Smooth muscle cell (in vitro differentiated cells): ENCODE results near the gene TRIOBP. TPM values are rescaled to one million over a fixed set of nuclear protein-coding genes. Genes with fewer than 3 reads are reported as not detected.

Source experiments
- DNase-seq: peaks from one replicate; lab custom pipeline; 2025; ENCODE audit not compliant: unreplicated experiment; lab: John Stamatoyannopoulos, UW
- H2AFZ ChIP-seq: fragments of 200-600 bp; sonication (generic); 2 replicates; pipeline ENCODE4 v1.6.0; 2016; ENCODE audit warnings: antibody characterized with exemption, low read depth, mild to moderate bottlenecking
- H3F3A ChIP-seq: fragments of 200-600 bp; sonication (generic); 2 replicates; pipeline ENCODE4 v1.6.0; 2017; ENCODE audit warnings: antibody characterized with exemption, low read depth
- H3K27ac ChIP-seq: fragments of 200-600 bp; sonication (generic); 2 replicates; pipeline ENCODE4 v1.5.1; 2016; ENCODE audit warnings: low read depth, mild to moderate bottlenecking
- H3K27me3 ChIP-seq: fragments of 200-600 bp; sonication (generic); 2 replicates; pipeline ENCODE4 v1.6.1; 2016; ENCODE audit warnings: low read depth, mild to moderate bottlenecking
- H3K36me3 ChIP-seq: fragments of 200-600 bp; sonication (generic); 2 replicates; pipeline ENCODE4 v1.5.1; 2016; ENCODE audit warnings: low read depth
- H3K4me1 ChIP-seq: fragments of 200-600 bp; sonication (generic); 2 replicates; pipeline ENCODE4 v1.5.1; 2016; ENCODE audit warnings: low read depth
- H3K4me2 ChIP-seq: fragments of 200-600 bp; sonication (generic); 2 replicates; pipeline ENCODE4 v1.6.0; 2016; ENCODE audit warnings: mild to moderate bottlenecking
- H3K4me3 ChIP-seq: fragments of 200-600 bp; sonication (generic); 2 replicates; pipeline ENCODE4 v1.5.1; 2016; ENCODE audit warnings: mild to moderate bottlenecking
- H3K79me2 ChIP-seq: fragments of 200-600 bp; sonication (generic); 2 replicates; pipeline ENCODE4 v1.6.0; 2016; ENCODE audit warnings: low read depth, mild to moderate bottlenecking
- H3K9ac ChIP-seq: fragments of 200-600 bp; sonication (generic); 2 replicates; pipeline ENCODE4 v1.6.0; 2016; ENCODE audit warnings: low read depth
- H3K9me3 ChIP-seq: fragments of 200-600 bp; sonication (generic); replicated peaks from 2 replicates; pipeline ENCODE4 v1.5.1; 2016; ENCODE audit warnings: low read depth
- H4K20me1 ChIP-seq: fragments of 200-600 bp; sonication (generic); 2 replicates; pipeline ENCODE4 v1.6.0; 2016; ENCODE audit warnings: low read depth
- CTCF ChIP-seq: fragments of 200-600 bp; sonication (generic); IDR thresholded peaks from 2 replicates; pipeline ENCODE4 v1.5.1; 2017; ENCODE audit warnings: borderline replicate concordance, mild to moderate bottlenecking, antibody characterized with exemption; ENCODE audit not compliant: insufficient read depth, poor library complexity, severe bottlenecking
- WGBS: methylation state at CpG from one replicate; pipeline ENCODE4 v1.1.7; 2016; ENCODE audit warnings: low lambda C conversion rate; 5-methylcytosine and 5-hydroxymethylcytosine counted together
- polyA plus RNA-seq: library from polyadenylated mRNA; unstranded; fragments of >200 nt; fragmentation: Nextera tagmentation; extraction: Ambion mirVana; gene quantifications from 2 replicates; pipeline ENCODE4 v1.2.1, GENCODE V29; 2016
- total RNA-seq: library from RNA; depleted of rRNA; stranded (reverse); fragments of >200 nt; gene quantifications from 2 replicates; pipeline ENCODE4 v1.2.3, GENCODE V29; 2014

TRIOBP gene
- total and polyA plus RNA-seq, 2 experiments from 2014 or later: 44.6 to 95.8 TPM

- Histone ChIP-seq H3K4me3 (peak overlapping the region; percentile 83), H4K20me1 (peaks cover 40% of the 10 kb centered on the region), H3K36me3 (no peaks in the 10 kb centered on the region), H3K4me1 (peaks cover 32% of the 10 kb centered on the region), H3K27me3 (no peaks in the 10 kb centered on the region), H3K79me2 (peaks cover 13% of the 10 kb centered on the region), H3K4me2 (peak overlapping the region; percentile 100), H3K9me3 (no peaks in the 10 kb centered on the region), H3K27ac (peak overlapping the region; percentile 40), H3K9ac (peak overlapping the region; percentile 87), H3F3A (peaks cover 12% of the 10 kb centered on the region), H2AFZ (no peak overlapping the region)
- no peak for TF ChIP-seq CTCF
- WGBS: 13% methylated on average over 60 of the region's 87 CpGs
- DNase-seq: peak; percentile 77
Observed at GRCh38 chr22:37804881-37805809, 108.3 kb downstream of the TRIOBP start.

GRCh38 chr22:37805810-37806277 lies 109.0 kb downstream of the TRIOBP start:
- Histone ChIP-seq H3K79me2 (peaks cover 13% of the 10 kb centered on the region), H3K4me3 (peak overlapping the region; percentile 83), H3K36me3 (no peaks in the 10 kb centered on the region), H2AFZ (no peak overlapping the region), H3F3A (peaks cover 12% of the 10 kb centered on the region), H3K27me3 (no peaks in the 10 kb centered on the region), H3K4me1 (peaks cover 32% of the 10 kb centered on the region), H3K9ac (peak overlapping the region; percentile 87), H3K27ac (peak overlapping the region; percentile 40), H3K9me3 (no peaks in the 10 kb centered on the region), H4K20me1 (peaks cover 40% of the 10 kb centered on the region), H3K4me2 (peak overlapping the region; percentile 100)
- 86% methylated on average over 10 of the region's 10 CpGs for WGBS
- no peak for DNase-seq
- no peak for TF ChIP-seq CTCF

- Histone ChIP-seq H3K27me3 (no peaks in the 10 kb centered on the region), H3K9me3 (no peaks in the 10 kb centered on the region), H3K36me3 (no peaks in the 10 kb centered on the region), H3F3A (peaks cover 12% of the 10 kb centered on the region), H3K79me2 (peaks cover 13% of the 10 kb centered on the region), H2AFZ (no peak overlapping the region), H3K4me1 (peaks cover 32% of the 10 kb centered on the region), H3K27ac (peak overlapping the region; percentile 40), H4K20me1 (peaks cover 40% of the 10 kb centered on the region), H3K9ac (peak overlapping the region; percentile 87), H3K4me3 (peak overlapping the region; percentile 83), H3K4me2 (peak overlapping the region; percentile 100)
- TF ChIP-seq CTCF: no peak
- DNase-seq: no peak
- 8% methylated on average over 19 of the region's 19 CpGs for WGBS
Observed at GRCh38 chr22:37806409-37807333, 109.8 kb downstream of the TRIOBP start.
